HG02943 (cell line): ENCODE measurements around the gene SLC6A8.

Experiments
- ATAC-seq: cut with Tn5 transposase; IDR thresholded peaks from one replicate; pipeline ENCODE4 v1.9.1; 2021; ENCODE audit warnings: mild to moderate bottlenecking, low read depth, moderate library complexity; ENCODE audit not compliant: unreplicated experiment

SLC6A8 gene

DNA sequence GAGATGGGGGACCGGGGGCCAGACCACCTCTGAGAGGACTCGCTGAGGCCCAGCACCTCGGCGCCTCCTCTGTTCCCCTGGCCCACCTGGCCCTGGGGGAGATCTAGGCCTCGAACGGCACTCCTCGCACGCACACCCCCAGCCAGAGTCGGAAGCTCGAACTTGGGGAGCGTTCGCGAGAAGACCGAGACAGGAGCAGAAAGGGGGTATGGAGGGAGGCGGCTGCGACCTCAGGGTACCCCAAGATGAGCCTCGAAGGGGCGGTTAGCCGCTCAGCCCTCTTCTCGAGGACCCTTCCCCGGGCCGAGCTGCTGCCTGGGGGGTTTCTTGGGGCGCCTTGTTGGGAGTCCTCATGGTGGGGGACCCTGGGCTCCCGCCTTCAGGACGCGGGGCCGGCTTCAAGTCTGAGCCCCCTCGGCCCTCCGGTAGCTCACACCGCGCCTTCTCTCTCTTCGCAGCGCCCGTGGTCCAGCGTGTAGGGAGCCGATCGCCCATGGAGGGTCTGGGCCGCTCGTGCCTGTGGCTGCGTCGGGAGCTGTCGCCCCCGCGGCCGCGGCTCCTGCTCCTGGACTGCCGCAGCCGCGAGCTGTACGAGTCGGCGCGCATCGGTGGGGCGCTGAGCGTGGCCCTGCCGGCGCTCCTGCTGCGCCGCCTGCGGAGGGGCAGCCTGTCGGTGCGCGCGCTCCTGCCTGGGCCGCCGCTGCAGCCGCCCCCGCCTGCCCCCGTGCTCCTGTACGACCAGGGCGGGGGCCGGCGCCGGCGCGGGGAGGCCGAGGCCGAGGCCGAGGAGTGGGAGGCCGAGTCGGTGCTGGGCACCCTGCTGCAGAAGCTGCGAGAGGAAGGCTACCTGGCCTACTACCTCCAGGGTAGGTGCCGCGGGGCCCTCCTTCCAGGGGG lies 40.0 kb upstream of the SLC6A8 start:
- ATAC-seq, result no peak

DNA sequence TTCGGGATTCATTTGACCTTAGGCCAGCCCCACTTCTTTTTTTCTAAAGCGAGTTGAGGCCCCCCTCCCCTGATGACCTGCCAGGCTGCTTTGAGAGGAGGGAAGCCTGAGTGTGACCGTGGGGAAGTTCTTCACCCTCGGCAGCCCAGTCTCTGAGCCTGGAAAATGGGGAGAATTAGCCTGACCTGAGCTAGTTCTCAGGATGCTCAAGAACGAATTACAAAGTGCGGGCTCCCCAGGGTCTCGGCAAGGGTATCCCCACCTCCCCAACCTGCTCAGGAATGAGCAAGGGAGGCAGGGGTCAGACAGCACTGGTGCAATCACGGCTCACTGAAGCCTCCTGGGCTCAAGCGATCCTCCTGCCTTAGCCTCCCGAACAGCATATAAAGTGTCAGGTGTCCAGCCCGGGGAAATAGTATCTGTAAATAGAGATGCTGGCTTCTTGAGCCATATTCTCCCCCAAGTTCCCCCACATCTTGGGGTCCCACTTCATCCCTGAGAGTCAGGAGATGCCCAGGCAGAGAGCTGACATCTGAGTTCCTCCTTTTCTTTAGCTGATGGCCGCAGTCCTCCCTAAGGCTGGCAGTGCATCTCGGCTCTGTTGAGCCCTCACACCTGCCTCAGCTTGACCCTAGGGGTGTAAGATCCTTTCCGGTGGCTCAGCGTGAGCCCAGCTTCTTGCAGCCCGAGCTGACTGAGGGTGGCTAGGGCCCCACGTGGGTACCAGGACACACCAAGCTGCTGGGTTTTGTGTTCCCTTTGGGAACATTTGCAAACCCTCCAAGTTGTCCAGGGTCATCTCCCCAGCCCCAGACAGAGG lies 39.2 kb upstream of the SLC6A8 start:
- no peak for ATAC-seq

DNA sequence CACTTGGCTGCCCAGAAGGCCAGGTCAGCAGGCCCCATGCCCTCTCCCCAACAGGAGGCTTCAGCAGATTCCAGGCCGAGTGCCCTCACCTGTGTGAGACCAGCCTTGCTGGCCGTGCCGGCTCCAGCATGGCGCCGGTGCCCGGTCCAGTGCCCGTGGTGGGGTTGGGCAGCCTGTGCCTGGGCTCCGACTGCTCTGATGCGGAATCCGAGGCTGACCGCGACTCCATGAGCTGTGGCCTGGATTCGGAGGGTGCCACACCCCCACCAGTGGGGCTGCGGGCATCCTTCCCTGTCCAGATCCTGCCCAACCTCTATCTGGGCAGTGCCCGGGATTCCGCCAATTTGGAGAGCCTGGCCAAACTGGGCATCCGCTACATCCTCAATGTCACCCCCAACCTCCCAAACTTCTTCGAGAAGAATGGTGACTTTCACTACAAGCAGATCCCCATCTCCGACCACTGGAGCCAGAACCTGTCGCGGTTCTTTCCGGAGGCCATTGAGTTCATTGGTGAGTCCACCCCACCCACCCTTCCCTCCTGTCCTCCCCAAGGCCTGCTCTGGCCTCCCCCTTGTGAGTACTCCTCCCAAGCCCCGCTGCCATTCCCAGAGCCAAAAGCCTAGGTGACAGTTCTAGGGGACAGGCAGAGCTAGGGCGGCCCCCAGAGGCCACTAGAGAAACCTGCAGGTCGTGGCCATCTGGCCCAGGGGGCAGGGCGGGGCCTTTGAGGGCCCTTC lies 38.4 kb upstream of the SLC6A8 start:
- no peak for ATAC-seq

DNA sequence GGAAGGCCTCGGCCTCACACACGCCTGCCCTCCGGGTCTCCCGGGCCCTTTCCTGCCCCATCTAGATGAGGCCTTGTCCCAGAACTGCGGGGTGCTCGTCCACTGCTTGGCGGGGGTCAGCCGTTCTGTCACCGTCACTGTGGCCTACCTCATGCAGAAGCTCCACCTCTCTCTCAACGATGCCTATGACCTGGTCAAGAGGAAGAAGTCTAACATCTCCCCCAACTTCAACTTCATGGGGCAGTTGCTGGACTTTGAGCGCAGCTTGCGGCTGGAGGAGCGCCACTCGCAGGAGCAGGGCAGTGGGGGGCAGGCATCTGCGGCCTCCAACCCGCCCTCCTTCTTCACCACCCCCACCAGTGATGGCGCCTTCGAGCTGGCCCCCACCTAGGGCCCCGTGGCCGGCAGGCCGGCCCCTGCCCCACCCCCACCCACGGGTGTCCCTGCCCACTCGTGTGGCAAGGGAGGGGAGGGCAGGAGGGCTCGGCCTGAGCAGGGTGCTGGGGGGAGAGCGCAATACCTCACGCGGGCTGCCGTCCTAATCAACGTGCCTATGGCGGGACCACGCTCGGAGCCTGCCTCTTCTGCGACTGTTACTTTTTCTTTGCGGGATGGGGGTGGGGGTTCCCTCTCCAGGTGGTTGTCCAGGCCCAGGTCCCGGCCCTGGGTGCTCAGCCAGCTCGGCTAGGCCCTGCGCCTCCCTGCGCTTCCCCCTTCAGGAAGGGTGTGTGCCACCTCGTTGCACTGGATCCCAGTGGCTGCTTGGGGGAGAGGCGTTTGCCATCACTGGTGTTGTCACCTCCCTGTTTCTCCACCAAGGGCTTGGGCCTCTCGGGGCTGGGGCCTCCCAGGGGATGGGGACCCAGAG lies 37.6 kb upstream of the SLC6A8 start:
- ATAC-seq, result no peak

DNA sequence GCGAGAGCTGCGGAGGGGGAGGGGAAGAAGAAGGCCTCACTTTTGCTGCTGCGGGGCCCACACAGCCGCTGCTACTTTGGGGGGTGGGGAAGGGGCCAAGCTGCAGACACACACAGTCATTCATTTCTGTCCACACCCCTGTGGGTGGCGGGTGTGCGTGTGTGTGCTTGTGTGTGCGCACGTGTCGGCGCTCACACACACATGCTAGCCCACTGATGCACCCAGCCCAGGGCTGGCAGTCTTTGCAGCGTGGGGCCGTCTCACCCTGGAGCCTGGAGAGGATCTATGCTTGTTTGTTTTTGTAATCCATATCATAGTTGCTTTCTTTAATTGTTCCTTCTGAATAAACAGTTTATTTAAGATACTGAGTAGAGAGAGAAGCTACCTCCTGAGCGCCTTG lies 36.8 kb upstream of the SLC6A8 start:
- no peak for ATAC-seq

DNA sequence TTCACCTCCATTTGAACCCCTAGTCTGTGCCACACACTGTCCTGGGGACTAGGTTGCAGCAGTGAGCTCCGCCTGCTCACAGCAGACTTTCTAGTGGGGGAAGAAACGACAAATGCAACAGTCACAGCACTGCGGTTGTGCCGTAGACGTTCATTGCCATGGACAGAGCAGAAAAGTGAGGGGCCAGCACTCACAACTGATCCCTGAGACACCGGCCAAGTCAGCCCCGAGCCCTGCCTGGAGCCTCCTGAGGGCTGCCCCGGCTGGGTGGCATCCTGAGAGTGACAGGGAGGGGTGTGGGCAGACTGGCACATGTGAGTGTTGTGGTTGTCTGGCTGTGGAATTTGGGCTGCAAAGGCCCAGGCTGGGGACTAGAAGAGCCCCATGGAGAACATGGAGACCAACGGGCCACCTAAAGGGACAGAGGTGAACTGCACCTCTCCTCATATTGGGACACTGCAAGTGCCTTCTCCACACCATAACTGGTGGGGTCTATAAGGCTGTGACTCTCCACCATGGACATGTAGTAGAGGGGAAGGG lies 36.1 kb upstream of the SLC6A8 start:
- ATAC-seq, result no peak

DNA sequence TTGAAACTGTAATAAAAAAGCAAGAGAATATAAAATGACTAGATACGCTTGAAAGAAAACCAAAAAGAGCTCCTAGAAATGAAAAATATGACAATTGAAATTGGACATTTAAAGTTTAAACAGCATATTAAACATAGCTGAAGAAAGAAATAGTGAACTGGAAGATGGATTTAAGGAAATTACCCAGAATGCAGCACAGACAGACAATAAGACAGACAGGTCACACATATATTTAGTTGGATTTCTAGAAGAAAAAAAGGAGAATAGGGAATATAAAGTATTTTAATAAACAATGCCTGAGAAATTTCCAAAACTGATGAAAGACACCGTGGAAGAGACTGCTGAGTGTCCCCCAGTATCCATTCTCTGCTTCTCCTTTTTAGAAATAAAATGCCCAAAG lies 34.2 kb upstream of the SLC6A8 start:
- ATAC-seq, result no peak

DNA sequence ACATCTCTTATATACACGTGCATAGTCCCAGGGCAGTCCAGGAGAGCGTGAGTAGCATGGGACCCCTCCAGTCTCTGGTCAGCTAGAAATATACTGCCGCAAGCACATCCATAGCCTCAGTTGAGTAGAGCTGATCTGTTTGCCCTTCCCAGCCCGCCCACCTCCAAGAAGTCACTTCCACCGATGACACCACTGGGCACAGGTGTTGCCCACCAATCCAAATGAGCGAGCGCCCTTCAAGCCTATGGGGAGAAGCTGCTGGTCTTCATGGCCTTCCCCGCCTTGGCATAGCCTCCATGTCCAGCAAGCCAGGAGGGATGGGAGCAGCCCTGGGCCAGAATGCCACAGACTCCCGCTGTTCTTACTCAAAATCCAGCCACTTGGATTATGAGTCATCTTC lies 30.6 kb upstream of the SLC6A8 start:
- ATAC-seq, result no peak

DNA sequence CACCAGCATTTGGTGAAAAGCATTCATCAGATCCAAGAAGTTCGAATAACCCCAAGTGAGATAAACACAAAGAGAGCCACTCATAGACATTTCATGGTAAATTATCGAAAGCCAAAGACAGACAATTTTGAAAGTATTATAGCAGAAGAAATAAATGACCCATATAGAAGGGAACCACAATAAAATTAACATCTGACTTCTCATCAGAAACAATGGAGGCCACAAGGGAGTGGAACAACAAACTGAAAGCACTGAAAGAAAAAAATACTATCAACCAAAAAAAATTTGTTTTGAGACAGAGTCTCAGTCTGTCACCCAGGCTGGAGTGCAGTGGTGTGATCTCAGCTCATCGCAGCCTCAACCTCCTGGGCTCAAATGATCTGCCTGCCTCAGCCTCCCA lies 28.5 kb upstream of the SLC6A8 start:
- no peak for ATAC-seq

DNA sequence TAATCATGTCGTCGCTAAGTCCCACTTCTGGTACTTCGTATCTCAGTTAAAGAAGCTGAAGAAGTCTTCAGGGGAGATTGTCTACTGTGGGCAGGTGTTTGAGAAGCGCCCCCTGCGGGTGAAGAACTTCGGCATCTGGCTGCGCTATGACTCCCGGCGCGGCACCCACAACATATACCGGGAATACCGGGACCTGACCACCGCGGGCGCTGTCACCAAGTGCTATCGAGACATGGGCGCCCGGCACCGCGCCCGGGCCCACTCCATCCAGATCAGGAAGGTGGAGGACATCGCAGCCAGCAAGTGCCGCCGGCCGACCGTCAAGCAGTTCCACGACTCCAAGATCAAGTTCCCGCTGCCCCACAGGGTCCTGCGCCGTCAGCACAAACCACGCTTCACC lies 25.5 kb upstream of the SLC6A8 start:
- ATAC-seq, result no peak

DNA sequence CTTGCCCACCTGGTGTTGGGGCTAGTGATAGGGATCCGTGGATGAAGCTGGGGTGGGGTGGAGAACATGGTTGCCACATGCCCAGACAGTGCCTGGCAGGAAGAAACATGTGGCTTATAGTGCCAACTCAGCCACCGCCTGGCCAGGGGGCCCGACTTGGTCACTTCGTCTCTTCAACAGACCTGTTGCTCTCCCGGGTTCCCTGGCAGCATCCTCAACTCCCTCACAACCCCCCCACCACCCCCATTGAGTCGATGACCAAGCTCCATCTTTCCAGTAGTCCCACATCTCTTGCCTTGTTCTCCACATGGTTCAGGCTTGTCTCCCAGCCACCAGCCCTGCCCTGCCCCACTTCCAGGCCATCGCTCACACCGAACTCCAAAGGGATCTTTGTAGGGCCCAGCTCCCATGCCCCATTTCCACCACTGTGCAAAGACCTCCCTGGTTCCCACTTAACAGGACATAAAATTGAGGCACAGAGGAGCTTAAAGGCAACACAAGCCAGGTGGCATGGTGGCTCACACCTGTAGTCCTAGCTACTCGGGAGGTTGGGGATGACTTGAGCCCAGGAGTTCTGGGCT lies 21.9 kb upstream of the SLC6A8 start:
- ATAC-seq, result no peak

DNA sequence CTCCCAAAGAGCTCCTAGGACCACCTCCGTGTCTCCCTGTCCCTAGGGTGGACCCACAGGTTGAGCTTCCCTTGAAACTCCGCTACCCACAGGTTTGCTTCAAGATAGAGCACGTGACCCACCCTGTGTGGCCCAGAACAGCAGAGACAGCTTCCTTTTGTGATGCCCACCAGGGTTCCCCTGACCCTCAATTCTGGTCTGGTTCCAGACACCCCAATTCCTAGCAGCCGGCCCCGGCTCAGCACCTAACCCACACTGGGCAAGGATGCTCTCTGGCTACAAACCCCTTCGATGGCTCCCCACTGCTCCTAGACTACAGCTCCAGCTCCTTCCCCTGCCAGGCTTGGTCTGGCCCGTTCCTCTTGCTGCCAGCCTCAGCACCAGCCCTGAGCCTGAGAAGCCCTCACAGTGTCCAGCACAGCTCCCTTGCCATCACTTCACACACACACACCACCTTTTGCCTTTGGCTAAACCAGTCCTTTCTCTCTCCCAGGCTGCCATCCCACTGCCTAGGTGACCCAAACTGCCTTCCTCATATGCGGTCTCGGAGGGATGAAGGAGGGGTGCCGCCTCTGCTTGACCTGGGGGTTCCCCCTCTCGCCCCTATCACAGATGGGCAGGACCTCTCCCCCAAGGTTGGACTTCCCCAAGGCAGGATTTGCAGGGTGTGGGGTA lies 20.3 kb upstream of the SLC6A8 start:
- no peak for ATAC-seq

DNA sequence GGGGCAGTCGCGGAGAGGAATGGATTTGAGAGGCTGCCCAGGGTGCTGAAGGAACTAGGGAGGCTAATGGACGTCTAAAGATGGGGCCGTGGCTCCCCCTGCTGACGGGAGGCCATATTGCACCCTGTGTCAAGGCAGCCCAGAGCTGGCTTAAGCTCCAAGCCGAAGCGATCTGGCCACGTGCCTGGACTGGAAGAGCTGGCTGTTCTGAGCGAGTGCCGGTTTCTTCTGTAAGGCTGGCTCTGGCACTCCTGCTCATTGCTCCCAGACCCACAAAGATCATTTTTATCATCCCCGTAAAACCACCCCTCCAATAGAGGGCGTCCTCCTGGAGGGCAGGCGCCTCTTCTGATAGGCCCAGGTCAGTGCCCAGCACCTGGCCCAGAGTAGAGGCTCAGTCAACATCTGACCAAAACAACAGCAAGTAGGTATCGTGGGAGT lies 19.8 kb upstream of the SLC6A8 start:
- ATAC-seq, result no peak

DNA sequence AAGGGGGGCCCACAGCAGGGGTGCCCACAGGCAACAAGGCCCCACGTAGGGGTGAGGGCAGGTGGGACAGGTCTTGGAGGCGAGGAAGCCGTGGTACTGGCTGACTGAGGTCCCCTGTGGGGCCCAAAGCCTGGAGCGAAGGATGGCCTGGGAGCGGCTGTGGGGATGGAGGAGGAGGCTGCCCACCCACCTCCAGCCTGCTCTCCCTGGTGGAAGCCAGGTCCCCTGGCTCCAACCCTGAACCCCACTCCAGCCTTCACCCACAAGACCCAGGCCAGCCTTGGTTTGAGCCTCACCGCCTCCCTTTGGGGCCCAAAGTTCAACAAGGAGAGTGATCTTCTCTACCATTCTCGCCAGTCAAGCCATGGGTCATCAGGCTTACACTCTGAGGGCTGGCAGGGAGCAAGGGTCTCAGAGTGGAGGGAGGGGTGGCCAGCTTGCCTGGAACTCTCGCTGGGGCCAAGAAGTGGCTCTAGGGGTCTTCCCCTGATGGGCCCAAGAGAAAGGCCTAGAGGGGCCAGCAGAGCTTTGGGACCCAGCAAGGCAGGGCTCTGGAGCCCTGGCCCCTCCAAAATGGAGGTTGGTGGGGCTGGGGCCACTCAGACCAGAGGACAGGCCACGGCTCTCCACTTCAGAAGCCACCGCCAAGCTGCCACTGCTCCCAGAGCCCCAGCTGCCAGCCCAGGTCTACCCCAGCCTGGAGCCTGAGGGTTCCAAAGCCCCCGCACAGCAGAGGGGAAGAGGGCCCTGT lies 19.1 kb upstream of the SLC6A8 start:
- no peak for ATAC-seq

DNA sequence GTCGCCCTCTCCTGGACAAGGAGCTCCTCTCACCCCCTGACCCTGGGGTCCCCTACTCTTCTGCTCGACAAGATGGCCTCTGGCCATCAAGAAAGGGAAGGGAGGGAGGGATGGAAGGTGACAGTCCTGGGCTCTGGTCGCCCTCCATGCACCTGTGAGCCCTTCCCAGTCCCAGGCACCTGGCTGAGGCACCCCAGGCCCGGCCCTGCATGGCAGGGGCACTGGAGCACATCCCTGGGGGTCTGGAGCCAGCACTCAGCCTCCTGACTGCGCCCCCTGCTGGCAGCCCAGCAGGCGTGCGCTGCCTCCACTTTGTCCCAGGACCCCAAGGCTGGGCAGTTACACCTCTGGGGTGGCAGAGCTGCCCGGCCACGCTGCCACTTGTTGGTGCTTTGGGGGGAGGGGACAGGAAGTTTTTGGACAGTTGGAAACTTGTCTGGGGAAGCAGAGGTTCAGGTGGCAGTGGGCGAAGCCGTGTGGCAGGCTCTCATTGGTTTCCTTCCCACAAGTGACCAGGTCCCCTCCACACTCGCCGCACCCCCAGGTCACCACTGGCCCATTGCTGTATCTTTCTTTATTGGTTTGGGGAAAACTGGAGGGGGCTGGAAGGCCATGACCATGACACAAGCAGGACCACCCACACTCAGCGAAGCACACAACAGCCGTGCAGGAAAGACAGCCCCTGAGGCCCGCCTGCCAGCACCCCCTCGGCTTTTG lies 18.4 kb upstream of the SLC6A8 start:
- no peak for ATAC-seq

DNA sequence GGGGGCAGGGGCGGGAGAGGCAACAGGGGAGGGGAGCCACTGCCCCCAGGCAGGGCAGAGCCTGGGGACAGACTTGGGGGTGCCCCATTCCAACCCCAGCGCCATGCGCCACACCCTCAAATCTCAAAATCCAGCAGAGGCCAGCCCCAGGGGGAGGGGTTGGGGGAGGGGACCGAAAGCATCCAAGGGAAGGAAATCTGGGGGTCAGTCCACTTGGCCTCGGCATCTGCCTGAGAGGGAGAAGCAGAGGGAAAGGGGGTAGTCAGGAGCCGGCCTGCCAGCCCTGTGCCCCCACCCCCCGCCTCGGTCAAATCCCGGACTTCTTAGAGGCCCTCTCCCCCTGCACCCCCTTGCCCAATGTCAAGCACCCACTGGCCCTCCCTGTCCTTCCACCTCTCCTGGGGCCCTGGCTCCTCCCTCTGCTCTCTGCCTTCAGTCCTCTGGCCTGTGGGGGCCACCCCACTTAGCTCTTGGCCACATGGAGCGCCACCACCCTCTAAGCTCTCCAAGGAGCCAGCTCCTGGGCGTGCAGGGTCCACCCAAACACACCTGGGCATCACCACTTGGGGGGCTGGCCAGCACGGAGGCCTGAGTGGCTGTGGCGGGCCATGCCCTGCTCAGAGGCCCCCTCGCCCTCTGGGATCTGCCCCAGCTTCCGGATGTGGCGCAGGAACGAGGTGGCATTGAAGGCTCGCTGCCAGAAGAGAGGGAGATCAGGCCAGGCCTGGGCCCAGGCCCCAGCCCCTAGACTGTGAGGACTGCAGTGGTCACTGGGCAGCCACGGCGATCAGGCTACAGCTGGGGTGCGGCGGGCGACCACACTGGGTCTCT lies 17.6 kb upstream of the SLC6A8 start:
- no peak for ATAC-seq
